Dermis microvascular lymphatic vessel endothelial cell (primary cell): ENCODE measurements around the gene MYO3B. TPM values are rescaled to one million over a fixed set of nuclear protein-coding genes. Genes with fewer than 3 reads are reported as not detected.
"Not testable (repeated sequence)": the region's sequence is repeated elsewhere in the genome, so short reads cannot be mapped to it uniquely, and the experiment has no call there.

Experiments
- DNase-seq, 2 donors: peaks; one replicate each; pipeline versions ENCODE4 v3.0.0 to v3.0.0-alpha.2; 2010; ENCODE audit warnings: low read depth in 2 of 2
- total RNA-seq: library from RNA; depleted of rRNA; stranded (reverse); fragments of >200 nt; gene quantifications from 2 replicates; pipeline ENCODE4 v1.2.1, GENCODE V29; 2014

The MYO3B gene
- total RNA-seq, 1 donor from 2014 or later, result not detected

DNA sequence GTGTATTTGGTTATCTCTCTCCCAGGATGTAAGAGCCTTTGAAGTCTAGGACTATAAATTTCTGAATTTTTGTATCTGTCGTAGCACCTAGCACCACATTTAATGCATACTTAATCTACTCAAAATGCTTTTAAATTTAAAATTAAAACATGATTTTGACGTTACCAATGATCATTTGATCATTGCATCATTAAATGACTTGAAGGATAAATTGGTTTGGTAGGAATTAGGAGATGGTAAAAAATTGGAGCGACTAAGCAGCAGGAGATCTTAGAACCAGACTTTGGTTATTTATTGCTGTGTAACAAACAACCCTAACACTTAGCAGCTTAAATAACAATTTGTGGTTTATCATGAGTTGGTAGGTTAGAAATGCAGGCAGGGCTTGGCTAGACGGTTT lies 84.9 kb downstream of the MYO3B start:
- DNase-seq, result no peak

DNA sequence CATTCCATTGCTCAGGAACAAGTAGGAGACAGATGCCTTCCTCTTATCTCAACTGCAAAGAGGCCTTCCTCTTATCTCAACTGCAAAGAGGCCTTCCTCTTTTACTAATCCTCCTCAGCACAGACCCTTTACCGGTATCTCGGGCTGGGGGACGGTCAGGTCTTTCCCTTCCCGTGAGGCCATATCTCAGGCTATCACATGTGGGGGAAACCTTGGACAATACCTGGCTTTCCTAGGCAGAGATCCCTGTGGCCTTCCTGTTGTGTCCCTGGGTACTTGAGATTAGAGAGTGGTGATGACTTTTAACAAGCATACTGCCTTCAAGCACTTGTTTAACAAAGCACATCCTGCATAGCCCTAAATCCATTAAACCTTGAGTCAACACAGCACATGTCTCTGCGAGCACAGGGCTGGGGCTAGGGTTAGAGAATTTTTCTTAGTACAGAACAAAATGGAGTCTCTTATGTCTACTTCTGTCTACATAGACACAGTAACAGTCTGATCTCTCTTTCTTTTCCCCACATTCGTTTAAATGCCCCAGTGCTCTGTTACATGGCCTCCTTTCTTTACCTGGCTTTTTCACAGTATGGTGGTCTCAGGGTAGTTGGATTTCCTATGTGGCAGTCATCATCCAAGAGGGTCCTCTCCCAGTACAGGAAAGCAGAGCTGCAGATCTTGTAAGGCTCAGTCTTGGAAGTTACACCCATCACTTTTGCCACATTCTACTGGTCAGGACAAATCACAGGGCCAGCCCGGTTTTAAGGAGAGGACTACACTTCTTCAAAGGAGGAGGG lies 86.0 kb downstream of the MYO3B start:
- DNase-seq, result not testable (repeated sequence)

DNA sequence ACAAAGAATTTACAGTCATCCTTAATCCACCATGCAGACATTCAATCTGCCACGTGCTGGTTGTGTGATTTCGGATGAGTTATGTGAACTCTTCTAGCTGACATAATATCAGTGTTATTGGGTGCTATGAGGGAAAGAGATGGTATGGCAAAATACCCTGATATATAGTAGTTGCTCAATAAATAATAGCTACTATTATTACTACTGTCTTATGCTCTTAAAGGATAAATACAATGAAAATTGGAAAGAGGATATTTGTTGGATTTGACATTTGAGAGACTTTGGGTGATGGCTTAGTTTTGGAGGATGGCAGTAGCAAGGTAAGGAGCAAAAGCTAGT lies 86.5 kb downstream of the MYO3B start:
- DNase-seq, result no peak

DNA sequence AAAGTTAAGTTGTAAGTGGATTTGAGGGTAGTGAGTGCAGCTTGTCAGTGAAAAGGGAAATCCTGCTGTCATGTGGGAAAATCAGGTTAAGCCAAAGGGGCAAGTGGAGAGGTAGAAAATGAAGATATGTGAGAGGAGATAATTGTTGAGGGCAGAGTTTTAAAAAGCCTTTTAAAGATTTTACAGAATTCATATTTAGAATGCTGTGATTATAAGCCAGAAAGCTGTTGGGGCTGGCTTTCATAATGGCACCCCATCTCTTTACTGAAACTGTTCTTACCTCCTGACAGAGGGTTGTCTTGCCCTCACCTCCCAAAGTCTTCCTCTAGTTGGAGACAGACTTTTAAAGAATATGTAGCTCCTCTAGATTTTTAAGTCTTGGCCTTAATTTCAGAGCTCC lies 86.9 kb downstream of the MYO3B start:
- DNase-seq, result no peak

DNA sequence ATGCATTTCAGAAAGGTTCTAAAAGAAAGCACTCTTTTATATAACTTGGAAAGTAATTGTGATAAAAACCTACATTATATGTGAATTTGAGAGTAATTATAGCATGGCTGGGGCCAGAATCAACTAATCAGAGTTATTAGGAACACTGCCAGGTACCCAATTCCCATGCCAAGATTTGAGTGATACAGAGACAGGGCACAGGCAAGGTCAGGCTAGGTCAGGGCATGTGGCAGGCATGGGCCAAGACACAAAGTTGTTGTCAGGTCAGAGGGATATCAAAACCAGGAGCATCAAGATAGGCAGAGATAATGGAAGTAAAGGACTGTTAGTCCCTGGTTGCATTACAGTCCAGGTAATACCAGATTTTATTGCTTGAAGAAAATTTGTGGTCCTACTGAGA lies 87.4 kb downstream of the MYO3B start:
- DNase-seq, result no peak

DNA sequence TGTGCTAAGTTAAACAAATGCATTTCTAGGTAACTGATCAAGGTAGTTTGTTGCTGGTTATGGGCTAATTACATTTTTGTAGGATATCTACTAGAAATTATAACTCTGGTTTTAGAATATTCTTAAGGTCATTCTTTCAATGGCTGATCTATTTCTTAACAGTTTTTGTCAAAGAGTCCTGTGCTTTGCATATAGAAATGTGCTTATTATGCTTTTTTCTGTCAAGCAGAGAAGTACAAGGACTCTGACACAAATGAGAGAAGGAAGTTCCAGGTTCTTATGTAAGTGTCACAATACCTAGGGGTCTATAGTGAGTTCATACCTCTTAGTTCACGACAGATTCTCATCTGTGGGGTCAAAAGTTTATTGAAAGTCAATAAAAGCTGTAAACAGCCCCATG lies 88.4 kb downstream of the MYO3B start:
- no peak for DNase-seq

DNA sequence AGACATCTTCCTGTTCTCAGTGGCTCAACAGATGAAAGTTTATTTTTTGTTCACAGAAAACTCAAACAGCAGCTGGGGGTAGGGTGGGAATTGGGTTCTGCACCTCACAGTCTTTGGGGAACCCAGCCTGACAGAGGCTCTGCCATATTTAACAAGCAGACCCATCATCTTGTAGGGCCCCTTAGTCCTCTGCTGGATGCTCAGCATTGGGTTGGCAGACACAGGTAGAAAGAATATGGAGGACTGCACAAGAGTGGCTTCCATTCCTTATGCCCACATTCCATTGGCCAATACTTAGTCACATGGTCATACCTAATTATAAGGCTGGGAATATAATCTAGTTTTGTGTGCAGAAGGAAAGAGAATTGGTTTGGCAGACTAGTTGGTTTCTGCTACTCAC lies 89.1 kb downstream of the MYO3B start:
- no peak for DNase-seq

DNA sequence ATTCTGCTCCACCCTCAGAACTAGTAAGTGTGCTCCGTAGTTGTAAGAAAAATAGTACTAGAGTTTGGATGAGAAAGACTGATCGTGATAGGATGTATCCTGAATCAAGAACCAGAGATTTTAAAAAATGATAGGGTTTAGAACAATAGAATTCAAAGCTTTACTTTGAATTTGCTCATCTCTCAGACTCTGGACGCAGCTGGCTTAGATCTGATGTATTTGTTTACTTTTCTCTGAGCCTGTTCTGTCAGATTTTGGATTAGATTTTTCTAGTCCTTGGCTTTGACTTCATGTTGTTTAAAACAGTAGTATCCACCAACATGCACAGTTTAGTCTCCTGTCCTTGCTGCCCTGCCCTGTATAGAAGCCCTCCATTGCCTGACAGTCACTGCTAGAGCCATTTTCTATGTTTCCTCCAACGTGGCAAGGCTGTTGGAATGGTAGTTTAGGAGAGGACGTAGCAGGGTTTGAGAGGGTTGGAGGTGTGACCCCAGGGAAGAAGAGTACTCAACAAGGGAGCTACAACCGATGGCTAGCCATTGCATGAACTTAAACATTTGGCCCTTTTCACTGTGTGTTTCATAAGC lies 92.4 kb downstream of the MYO3B start:
- DNase-seq, result no peak

DNA sequence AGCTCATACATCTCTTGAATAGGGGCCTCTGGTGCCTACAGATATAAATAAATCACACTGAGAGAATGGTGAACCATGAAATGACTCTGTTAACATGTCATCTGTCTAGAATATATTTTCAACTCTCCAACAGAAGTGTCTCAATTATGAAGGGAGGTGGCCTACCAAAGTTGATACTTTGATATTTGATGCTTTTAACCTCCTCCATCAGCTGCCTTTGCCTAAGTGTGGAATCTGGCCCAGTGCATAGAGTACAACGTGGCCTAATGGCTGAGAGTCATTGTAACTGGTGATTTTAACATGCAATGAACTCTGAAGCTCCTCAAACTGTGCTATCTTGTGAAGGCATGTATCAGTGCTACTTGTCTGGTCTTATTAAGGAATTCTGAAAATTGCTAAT lies 93.4 kb downstream of the MYO3B start:
- no peak for DNase-seq

DNA sequence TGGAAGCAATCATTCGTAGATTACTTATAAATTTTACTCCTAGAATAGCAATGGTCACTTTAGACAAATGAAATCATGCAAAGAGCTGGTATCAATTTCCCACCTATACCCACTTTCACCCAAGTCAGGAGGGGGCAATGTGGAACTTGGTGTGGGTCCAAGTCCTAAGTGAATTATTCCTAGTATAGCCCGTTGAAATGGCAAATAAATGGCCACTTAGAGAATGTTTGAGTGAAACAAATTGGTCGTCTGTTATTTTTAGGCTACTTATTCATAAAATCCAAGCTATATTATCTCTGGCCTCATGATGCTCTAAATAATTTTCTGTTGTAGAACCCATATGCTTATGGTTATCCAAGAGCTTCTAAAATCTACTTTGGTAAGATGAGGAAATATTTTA lies 98.1 kb downstream of the MYO3B start:
- DNase-seq, result no peak

DNA sequence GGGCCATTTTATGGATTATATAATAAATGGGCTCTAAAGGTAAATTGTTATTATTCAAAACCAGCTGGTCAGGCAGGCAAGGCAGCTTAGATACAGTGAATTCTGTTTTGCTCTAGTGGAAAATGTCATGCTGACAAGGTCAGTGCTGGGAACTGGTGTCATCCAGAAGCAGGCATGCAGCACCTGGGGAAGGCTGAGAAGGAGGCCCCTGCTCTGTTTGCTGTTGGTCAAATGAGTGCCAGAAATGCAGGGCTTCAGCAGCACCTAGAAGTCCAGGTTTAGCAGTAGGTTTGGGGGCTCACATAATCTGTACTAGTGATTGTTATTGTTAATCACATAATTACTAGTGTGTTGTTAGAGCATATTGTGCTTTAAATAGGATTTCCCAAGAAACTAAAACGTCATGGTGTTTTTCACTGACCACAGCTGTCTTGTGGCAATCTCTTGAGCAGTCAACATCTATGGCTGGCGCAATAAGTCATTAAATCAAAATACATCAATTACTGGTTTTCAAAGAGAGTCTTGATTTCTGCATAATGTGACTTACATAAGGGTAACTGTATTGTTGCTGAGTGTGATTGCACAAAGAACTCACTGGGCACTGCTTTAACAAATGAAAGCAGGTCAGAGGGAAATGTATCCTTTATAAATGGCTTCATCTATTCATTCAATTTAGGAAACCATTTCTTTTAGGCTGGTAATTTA lies 99.1 kb downstream of the MYO3B start:
- no peak for DNase-seq

DNA sequence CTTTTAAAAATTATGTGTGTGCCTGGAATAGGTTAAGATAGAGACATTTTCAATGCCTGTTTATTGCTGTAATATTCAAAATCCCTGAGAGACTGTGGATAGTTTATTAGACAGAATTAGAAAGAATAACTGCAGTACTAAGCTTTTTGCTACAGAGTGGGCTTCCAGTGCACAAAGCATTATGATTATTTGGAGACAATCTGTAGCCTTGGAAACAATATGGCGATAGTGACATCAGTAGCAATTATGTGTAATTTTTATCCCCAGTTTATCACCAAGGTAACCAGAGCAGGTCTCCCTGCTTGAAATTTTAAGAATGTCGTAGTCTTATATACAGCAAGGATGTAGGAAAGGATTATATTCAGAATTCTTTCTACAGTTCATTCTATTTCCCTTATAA lies 100.0 kb downstream of the MYO3B start:
- no peak for DNase-seq

DNA sequence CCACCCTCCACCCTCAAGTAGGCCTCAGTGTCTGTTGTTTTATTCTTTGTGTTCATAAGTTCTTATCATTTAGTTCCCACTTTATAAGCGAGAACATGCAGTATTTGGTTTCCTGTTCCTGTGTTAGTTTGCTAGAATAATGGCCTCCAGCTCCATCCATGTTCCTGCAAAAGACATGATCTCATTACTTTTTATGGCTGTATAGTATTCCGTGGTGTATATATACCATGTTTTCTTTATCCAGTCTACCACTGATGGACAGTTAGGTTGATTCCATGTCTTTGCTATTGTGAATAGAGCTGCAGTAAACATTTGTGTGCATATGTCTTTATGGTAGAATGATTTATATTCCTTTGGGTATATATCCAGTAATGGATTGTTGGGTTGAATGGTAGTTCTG lies 101.7 kb downstream of the MYO3B start:
- not testable (repeated sequence) for DNase-seq

DNA sequence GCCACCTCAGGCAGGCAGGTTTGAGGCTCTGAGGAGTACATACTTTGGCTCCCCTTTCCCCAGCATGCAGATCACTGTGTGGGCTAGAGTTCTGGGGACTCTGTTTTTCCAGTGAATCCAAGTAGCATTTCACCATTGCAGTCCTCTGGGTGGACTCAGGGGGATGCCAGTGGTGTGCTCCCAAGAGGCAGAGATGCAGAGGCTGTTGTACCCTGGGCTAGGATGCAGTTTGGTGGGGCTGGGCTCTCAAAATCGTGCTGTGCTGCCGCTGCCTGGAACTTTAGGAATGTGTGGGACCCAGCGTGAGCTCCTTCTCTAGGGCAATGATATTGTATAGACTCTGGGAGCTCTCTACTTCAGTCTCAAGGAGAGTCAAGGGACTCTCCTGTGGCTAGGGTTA lies 104.9 kb downstream of the MYO3B start:
- DNase-seq, result no peak

DNA sequence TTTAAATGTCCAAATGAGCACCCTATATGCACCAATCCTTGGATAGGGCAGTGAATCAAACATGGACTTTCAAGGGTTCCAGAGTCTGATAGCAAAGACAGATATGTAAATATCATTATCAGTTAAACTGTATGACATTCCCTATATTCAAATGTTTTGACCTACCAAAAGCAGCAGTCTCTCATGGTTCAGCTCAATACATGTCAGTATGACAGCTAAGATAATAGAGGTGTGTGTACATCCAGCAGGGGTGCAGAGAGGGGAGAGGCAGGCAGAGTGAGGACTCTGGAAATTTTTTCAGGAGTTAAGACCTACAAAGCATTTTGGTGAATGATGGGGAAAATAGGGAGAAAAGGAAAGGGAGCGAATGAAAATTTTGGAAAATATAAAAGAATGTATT lies 106.3 kb downstream of the MYO3B start:
- no peak for DNase-seq

DNA sequence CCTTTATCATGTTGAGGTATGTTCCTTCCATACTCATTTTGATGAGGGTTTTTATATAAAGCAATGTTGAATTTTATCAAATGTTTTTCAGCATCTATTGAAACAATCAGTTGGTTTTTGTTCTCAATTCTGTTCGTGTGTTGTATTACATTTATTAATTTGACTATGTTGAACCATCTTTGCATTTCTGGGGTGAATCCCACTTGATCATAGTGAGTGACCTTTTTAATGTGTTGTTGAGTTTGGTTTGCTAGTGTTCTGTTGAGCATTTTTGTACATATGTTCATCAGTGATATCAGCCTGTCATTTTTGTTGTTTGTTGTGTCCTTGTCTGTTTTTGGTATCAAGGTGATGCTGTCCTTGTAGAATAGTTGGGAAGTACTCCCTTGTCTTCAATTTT lies 110.9 kb downstream of the MYO3B start:
- DNase-seq, result no peak

DNA sequence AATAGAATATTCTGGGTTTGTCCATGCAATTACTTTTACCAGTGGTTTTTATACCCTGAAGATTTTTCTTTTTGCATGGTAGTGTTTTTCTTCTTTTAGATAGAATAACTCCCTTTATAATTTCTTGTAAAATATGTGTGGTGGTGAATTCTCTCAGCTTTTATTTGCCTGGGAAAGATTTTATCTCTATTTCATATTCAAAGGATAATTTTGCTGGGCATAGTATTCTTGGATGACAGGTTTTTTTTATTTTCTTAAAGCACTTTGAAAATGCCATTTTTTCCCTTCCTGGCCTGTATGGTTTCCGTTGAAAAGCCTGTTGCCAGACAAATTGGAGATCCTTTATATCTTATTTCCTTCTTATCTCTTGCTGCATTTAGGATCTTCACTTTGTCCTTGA lies 113.5 kb downstream of the MYO3B start:
- DNase-seq, result no peak

DNA sequence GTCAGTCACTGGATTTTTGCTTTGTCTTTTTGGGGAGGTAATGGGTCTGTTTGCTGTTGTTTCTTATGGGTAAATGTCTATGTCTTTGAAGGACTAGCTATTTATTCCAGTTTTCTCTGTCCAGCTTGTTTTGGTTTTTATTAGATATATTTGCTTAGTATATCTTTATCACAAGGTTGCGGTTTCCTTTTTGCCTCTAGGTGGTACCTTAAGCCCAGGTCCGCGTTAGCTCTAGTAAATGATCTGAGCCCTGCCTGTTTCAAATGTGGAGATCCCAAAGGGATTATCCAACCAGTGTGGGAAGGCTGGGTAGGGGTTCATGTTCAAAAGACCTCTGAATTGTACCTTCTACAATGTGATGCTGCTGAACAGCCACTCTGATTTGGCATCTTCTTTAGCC lies 114.5 kb downstream of the MYO3B start:
- DNase-seq, result no peak

DNA sequence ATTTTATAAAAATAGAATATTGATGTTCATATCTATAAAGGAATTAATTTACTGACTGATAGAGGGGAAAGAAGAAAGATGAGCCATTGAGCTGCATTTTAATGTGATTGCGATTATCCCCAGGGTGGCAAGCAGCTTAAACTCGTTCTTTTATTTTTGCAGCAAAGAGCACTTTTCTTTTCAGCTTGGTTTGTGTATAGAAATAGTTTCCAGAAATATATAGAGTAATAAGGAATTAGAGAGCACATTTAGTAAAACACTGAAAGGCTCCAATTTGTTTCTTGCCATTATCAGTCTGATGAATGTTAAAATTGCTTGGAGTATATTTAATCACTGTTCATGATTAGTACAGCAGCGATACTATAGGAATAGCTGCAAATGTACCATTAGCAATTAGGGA lies 119.5 kb downstream of the MYO3B start:
- DNase-seq, result no peak

DNA sequence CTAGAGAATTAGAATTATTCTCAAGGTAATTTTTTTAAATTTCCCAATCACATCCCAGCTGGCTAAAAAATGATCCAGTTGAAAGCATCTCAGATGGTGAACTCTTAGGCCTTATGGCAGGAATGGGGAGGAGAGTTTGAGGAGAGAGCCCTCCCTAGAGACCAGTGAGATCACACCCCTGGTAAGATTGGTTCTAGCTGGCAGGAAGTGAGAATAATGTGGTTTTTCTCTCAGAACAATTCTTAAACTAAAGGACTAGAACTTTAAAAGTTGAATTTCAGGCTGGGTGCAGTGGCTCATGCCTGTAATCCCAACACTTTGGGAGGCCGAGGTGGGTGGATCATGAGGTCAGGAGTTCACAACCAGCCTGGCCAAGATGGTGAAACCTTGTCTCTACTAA lies 120.2 kb downstream of the MYO3B start:
- no peak for DNase-seq

DNA sequence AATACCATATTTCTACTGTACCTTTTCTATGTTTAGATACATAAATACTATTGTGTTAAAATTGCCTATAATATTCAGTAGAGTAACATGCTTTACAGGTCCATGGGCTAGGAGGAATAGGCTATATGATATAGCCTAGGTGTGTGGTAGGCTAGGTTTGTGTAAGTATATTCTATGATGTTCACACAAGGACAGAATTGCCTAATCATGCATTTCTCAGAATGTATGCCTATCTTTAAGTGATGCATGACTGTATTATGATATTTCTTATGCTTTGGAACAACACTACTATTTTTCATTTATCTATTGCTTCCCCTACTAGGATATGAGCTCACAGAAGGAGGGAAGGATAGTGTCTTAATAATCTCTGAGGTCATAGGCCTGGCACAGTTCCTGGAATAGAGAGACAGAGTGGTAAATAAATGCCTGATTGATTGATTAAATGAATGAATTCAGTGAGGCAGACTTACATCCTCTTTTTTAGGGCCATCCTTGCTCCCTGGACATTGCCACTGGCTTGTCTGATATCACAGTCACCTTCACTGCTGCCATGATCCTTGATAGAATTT lies 121.0 kb downstream of the MYO3B start:
- DNase-seq, result no peak

DNA sequence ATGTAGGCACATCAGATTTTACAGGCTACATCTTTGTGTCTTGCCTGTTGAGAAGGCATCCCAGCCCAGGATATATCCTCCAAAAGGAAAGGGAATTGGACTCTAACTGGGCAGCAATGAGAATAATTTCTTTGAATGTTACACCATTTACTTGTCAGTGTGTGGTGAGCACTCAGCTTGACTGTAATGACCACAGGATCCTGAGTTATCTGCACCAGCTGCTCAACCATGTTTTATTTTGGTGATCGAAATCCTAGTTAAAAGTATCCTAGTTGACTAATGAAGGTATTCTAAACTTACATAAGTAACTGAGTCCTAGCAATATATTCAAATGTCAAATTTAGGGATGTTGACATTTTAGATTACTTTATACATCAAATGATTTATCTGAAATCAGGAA lies 123.0 kb downstream of the MYO3B start:
- DNase-seq, result no peak

DNA sequence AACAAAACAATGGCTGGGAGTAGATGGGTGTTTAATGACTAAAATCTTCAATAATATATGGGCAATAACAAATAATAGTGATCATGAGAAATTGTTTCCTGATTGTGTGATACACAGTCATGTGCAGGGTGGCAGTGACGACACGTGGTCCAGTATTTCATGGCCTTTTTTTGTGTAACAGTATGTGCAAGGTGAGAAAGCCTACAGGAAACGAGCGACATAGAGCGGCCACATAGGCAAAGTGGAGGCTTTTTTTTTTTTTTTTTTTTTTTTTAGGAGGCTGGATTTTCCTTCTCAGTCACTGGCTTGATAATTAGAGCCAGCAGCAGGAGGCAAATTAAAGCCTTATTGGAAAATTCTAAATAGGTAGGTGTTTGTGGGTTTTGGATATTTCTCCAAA lies 123.7 kb downstream of the MYO3B start:
- no peak for DNase-seq
